Measurements from ENCODE around the gene MYH6. TPM values are rescaled to one million over a fixed set of nuclear protein-coding genes. Genes with fewer than 3 reads are reported as not detected.
A peak's percentile ranks its signal among the peaks of the same experiment; 100 is the strongest.

Gene MYH6
- total RNA-seq, 1 experiment from 2014 or later: 0.03 TPM

- Histone ChIP-seq H3K27me3 (ENCODE audit: control insufficient read depth, insufficient read depth, low read length) (peaks cover 16% of the 10 kb centered on the region), H3K4me3 (ENCODE audit: insufficient read depth, low read depth, low read length) (no peak overlapping the region), H3K36me3 (replicated peaks; ENCODE audit: control insufficient read depth, insufficient read depth, low read length) (peaks cover 1% of the 10 kb centered on the region; the same call in 1 of the 2 replicates)
- peak; percentile 23 for DNase-seq
These were observed 58.8 kb downstream of the MYH6 start for GRCh38 chr14:23349156-23349845.

- H3K36me3 ChIP-seq (replicated peaks; ENCODE audit: control insufficient read depth, insufficient read depth, low read length): peaks cover 1% of the 10 kb centered on the region; the same call in 1 of the 2 replicates
- H3K4me3 ChIP-seq (ENCODE audit: insufficient read depth, low read depth, low read length): no peak overlapping the region
- peaks cover 13% of the 10 kb centered on the region for H3K27me3 ChIP-seq (ENCODE audit: control insufficient read depth, insufficient read depth, low read length)
- DNase-seq: peak; percentile 38
These were observed 59.8 kb downstream of the MYH6 start for GRCh38 chr14:23348297-23348655.

DNA sequence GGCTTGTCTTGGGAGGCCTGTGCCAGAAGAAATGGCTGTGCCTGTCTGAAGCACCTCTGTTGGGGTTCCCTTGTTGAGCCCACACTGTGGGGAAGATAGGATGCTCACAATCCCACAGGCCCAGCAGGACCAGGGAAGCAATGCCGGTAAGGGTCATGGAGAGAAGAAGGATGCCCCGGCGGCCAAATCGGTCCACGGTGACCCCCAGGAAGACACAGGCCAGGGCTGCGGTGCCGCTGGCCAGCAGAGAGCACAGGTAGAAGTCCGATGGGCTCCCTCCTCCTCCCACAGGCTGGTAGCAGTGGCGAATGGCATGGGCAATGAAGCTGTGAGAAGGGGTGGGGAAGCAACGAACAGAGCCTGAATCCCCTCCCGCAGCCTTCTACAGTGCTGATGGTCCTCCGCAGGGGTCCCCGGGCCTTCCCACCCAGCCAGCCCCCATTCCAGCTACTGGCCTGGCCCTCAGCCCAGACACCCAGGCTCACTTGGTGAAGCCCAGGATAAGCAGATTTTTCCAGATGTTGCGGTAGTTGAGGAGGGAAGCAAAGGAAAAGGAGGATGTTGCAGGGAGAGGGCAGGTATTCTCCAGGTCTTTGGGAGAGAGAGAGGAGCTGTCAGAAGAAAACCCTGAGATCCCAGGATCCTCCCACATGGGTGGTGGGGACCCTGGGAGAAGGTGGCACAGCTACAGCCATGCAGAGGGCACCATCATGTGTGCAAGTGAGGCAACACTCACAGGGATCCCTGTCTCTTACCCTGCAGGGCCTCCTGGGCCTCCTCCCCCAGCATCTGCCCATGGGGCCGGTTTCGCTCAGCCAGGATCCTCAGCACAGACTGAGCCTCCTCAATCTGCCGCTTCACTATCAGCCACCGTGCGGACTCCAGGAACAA is 60.4 kb downstream of the MYH6 start:
- peak; percentile 33 for DNase-seq
- Histone ChIP-seq H3K4me3 (ENCODE audit: insufficient read depth, low read depth, low read length) (no peak overlapping the region), H3K36me3 (replicated peaks; ENCODE audit: control insufficient read depth, insufficient read depth, low read length) (peaks cover 1% of the 10 kb centered on the region; the same call in 1 of the 2 replicates), H3K27me3 (ENCODE audit: control insufficient read depth, insufficient read depth, low read length) (peaks cover 11% of the 10 kb centered on the region)

DNA sequence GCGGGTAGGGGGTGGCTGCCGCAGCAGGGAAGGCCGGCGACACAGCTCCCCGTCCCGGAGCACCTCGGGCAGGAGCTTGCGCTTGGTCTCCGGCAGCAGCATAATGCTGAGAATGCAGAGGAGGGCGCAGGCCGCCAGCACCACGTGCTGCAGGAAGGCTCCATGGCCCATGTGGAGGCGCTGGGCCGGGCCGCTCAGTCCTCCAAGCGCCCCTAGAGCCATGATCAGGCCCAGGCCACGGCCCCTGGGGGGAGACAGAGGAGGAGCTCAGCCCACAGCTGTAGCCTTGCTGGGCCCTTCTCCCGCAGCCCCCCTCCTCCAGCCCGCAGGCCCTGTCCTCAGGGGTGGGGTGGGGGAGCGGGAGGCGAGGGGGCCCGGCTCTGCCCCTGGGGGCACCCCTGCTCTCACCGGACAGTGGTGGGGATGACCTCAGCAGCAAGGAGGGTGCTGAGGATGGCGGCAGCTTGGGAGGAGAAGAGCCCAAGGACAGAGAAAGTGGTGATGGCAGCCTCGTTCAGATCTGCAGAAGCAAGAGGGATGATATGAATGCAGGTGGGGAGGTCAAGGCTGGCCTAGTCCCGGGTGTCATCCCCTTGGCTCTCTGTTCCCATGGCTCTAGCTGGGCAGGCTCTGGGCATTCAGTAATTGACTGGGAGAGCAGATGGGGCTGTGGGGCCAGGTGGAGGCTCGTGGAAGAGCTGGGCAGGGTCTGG is 61.2 kb downstream of the MYH6 start:
- H3K36me3 ChIP-seq (replicated peaks; ENCODE audit: control insufficient read depth, insufficient read depth, low read length): peaks cover 1% of the 10 kb centered on the region; the same call in 1 of the 2 replicates
- H3K4me3 ChIP-seq (ENCODE audit: insufficient read depth, low read depth, low read length): no peak overlapping the region
- peak; percentile 73 for DNase-seq
- peaks cover 6% of the 10 kb centered on the region for H3K27me3 ChIP-seq (ENCODE audit: control insufficient read depth, insufficient read depth, low read length)

DNA sequence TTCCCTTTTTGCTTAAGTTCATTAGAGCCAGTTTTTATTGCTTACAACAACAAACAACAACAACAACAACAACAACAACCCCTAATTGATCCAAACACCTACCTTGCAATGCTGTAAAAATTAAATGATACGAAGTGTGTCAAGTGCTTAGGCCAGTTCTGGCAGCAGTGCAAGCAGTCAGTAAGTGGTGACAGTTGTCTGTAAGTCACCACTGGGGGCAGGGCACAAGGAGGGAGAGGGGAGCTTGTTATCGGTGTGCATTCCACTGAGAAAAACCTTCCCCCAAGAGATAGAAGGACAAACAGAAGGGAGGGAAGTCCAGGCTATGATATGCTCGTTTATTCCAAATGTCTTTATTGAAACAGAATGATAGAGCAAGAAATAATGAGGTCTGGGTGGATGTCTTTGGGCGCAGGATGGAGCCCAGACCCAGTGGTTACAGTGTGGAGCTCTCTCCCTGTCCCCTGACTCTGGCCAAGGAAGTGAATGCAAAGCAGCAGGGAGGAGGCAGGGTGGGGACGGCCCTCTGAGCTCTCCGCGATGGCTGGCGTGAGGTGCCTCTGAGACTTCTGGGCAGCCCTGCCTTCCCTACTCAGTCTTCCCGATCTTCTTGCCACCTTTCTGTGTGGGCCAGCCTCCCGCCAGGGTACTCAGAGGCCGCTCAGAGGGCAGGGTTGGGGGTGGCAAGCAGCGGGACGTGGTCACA is 61.9 kb downstream of the MYH6 start:
- H3K4me3 ChIP-seq (ENCODE audit: insufficient read depth, low read depth, low read length): no peak overlapping the region

DNA sequence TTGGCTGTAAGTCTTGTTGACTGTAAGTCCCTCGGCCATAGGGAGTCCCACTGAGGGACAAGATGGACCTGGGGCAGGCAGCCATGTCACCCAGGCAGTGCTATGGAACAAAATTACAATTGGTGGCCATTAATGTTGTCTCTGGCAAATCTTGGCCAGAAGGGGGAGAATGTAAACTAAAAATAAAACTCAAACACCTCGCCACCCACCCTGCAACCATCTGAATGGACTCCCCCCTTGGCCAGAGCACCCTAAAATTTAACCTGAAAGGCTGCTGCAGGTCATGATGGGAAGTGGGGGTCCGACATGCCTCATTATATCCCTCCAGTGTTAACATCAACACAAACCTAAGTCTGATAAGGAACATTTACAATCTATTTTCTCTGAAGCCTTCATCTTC is 63.6 kb downstream of the MYH6 start:
- Histone ChIP-seq H3K36me3 (replicated peaks; ENCODE audit: control insufficient read depth, insufficient read depth, low read length) (peaks cover 1% of the 10 kb centered on the region; the same call in 1 of the 2 replicates), H3K27me3 (ENCODE audit: control insufficient read depth, insufficient read depth, low read length) (no peaks in the 10 kb centered on the region), H3K4me3 (ENCODE audit: insufficient read depth, low read depth, low read length) (no peak overlapping the region)
- DNase-seq: peak; percentile 11

More for the DNA sequence above, 61.9 kb downstream of the MYH6 start:
- peak; percentile 60 for DNase-seq
- H3K36me3 ChIP-seq (replicated peaks; ENCODE audit: control insufficient read depth, insufficient read depth, low read length): peaks cover 1% of the 10 kb centered on the region; the same call in 1 of the 2 replicates
- H3K27me3 ChIP-seq (ENCODE audit: control insufficient read depth, insufficient read depth, low read length): no peaks in the 10 kb centered on the region; the same call in 1 of the 2 replicates

- no peaks in the 10 kb centered on the region for H3K27me3 ChIP-seq (ENCODE audit: control insufficient read depth, insufficient read depth, low read length)
- DNase-seq: no peak
- H3K36me3 ChIP-seq (replicated peaks; ENCODE audit: control insufficient read depth, insufficient read depth, low read length): no peaks in the 10 kb centered on the region
- H3K4me3 ChIP-seq (ENCODE audit: insufficient read depth, low read depth, low read length): no peak overlapping the region
These were observed 68.4 kb downstream of the MYH6 start for GRCh38 chr14:23339506-23340268.

- H3K4me3 ChIP-seq (ENCODE audit: insufficient read depth, low read depth, low read length): no peak overlapping the region
- DNase-seq: no peak
- no peaks in the 10 kb centered on the region for H3K36me3 ChIP-seq (replicated peaks; ENCODE audit: control insufficient read depth, insufficient read depth, low read length)
- no peaks in the 10 kb centered on the region for H3K27me3 ChIP-seq (ENCODE audit: control insufficient read depth, insufficient read depth, low read length)
These were observed 72.5 kb downstream of the MYH6 start for GRCh38 chr14:23335623-23336022.

Other genes with a start within 250 kb of the MYH6 start
- gene SLC7A8, start 224.6 kb downstream of the MYH6 start, total RNA-seq (2014; rRNA removed; shearing (Covaris generic)): 66.7 and 79.1 TPM in 2 replicates
- gene RNF212B, start 170.3 kb downstream of the MYH6 start, total RNA-seq (2014; rRNA removed; shearing (Covaris generic)): 0.24 TPM in 1 of 2 replicates, not detected in the other
- 5.9 and 7.8 TPM in 2 replicates for gene HOMEZ, start 122.1 kb downstream of the MYH6 start, total RNA-seq (2014; rRNA removed; shearing (Covaris generic))
- gene PPP1R3E, start 105.4 kb downstream of the MYH6 start, total RNA-seq (2014; rRNA removed; shearing (Covaris generic)): 1.0 and 2.0 TPM in 2 replicates
- 8.8 and 14.2 TPM in 2 replicates for gene BCL2L2, start 101.4 kb downstream of the MYH6 start, total RNA-seq (2014; rRNA removed; shearing (Covaris generic))
- gene PABPN1, start 86.8 kb downstream of the MYH6 start, total RNA-seq (2014; rRNA removed; shearing (Covaris generic)): 143 and 174 TPM in 2 replicates
- 32.9 and 37.2 TPM in 2 replicates for gene SLC22A17, start 55.4 kb downstream of the MYH6 start, total RNA-seq (2014; rRNA removed; shearing (Covaris generic))
- 23.1 and 24.0 TPM in 2 replicates for gene EFS, start 43.1 kb downstream of the MYH6 start, total RNA-seq (2014; rRNA removed; shearing (Covaris generic))
- 0.31 TPM in 1 of 2 replicates, not detected in the other for gene IL25, start 35.5 kb downstream of the MYH6 start, total RNA-seq (2014; rRNA removed; shearing (Covaris generic))
- gene CMTM5, start 31.2 kb downstream of the MYH6 start, total RNA-seq (2014; rRNA removed; shearing (Covaris generic)): 0.14 TPM in 1 of 2 replicates, not detected in the other
- gene MYH7, start 27.4 kb upstream of the MYH6 start, total RNA-seq (2014; rRNA removed; shearing (Covaris generic)): not detected in 2 replicates
- 58.1 and 62.8 TPM in 2 replicates for gene NGDN, start 61.4 kb upstream of the MYH6 start, total RNA-seq (2014; rRNA removed; shearing (Covaris generic))
- gene ZFHX2, start 143.5 kb upstream of the MYH6 start, total RNA-seq (2014; rRNA removed; shearing (Covaris generic)): 2.2 and 3.4 TPM in 2 replicates
- gene THTPA, start 148.0 kb upstream of the MYH6 start, total RNA-seq (2014; rRNA removed; shearing (Covaris generic)): 12.1 and 14.0 TPM in 2 replicates
- gene AP1G2, start 159.5 kb upstream of the MYH6 start, total RNA-seq (2014; rRNA removed; shearing (Covaris generic)): 83.3 and 94.9 TPM in 2 replicates
- gene JPH4, start 170.5 kb upstream of the MYH6 start, total RNA-seq (2014; rRNA removed; shearing (Covaris generic)): 1.4 and 2.0 TPM in 2 replicates
- gene DHRS2, start 228.1 kb upstream of the MYH6 start, total RNA-seq (2014; rRNA removed; shearing (Covaris generic)): 0.74 and 1.1 TPM in 2 replicates